Stimulated activated naive CD8-positive, alpha-beta T cell treated with anti-CD3 and anti-CD28 coated beads, Interleukin-15, amount 100 ng/mL, for 72 hours (primary cell): ENCODE data around the gene GBP5.
A peak's percentile ranks its signal among the peaks of the same experiment; 100 is the strongest.
"Not testable (repeated sequence)": the region's sequence is repeated elsewhere in the genome, so short reads cannot be mapped to it uniquely, and the experiment has no call there.

ENCODE experiments used
- ATAC-seq: fragments of 150-1000 bp; cut with Tn5 transposase; 2 replicates; pipeline ENCODE4 v1.10.0; 2021; ENCODE audit warnings: mild to moderate bottlenecking, moderate library complexity
- DNase-seq, 2 donors: peaks; one replicate each; pipeline ENCODE4 v3.0.0; 2021 to 2022
- H3K27ac Mint-ChIP-seq, 2 donors: one replicate each; pipeline ENCODE4 v1.8.0; 2022; ENCODE audit warnings: mild to moderate bottlenecking in 2 of 2, mixed read lengths in 2 of 2, moderate library complexity in 2 of 2
- H3K27me3 Mint-ChIP-seq: one replicate; pipeline ENCODE4 v1.8.0; 2022; ENCODE audit warnings: mixed read lengths
- H3K4me1 Mint-ChIP-seq: one replicate; pipeline ENCODE4 v1.8.0; 2022; ENCODE audit warnings: mild to moderate bottlenecking, mixed read lengths
- H3K4me3 Mint-ChIP-seq, 2 donors: one replicate each; pipeline ENCODE4 v1.8.0; 2022; ENCODE audit warnings: mild to moderate bottlenecking in 2 of 2, mixed read lengths in 2 of 2, moderate library complexity in 1 of 2
- H3K9me3 Mint-ChIP-seq, 2 donors: one replicate each; pipeline ENCODE4 v1.8.0; 2022; ENCODE audit warnings: mixed read lengths in 2 of 2

Gene GBP5

DNA sequence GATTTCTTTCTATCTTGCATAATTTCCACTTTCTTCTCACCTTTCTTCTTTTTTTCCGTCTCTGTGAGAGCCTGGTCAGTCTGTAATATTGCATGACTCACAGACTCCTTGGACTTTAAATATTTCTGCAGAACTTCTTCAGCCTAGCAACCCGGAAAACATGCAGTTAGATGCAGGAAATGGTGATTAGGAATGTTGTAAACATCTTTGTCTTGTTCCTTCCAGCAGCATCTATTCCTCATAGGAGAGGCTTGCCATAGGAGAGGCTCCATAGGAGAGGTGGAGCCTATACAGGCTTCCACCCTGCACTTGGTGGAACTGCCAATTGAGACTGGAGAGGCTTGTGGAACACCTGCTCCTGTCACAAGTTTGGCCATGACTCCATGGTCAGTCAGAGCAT lies 10.0 kb downstream of the GBP5 start:
- H3K27ac Mint-ChIP-seq: peak overlapping the region in 1 of 2 donors; percentile 35
- ATAC-seq: no peak
- H3K9me3 Mint-ChIP-seq: peaks cover 4 to 6% of the 10 kb centered on the region in 2 donors
- H3K4me3 Mint-ChIP-seq: peak overlapping the region; percentile 23 to 41
- DNase-seq: no peak
- no peaks in the 10 kb centered on the region for H3K27me3 Mint-ChIP-seq
- peaks cover 76% of the 10 kb centered on the region for H3K4me1 Mint-ChIP-seq

DNA sequence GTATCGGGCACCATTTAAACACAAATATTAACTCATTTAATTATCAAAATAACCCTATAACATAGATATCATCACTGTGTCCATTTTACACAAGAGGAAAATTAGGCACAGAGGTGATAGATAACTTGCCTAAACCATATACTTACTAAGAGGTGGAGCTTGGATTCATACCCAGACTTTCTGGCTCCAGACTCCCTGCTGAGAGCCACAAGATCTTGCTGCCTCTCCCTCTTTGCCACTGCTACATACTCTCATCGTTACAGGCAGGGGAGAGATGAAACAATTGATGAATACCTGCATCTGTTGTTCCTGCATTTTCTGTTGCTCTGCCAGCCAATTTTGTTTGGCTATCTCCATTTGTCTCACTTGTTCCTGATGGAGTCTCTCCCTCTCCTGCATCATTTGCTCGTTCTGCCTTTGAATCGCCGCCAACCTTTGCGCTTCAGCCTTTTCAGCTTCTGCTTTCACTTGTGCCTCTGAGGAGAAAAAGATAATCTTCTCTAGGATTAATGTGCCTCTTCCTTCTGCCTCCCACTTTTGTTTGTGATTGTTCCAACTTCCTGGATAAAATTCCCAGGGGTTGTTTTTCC lies 10.6 kb downstream of the GBP5 start:
- ATAC-seq (no peak), DNase-seq (no peak)
- H3K4me3 Mint-ChIP-seq: peak overlapping the region; percentile 2 to 32
- no peak overlapping the region for H3K27ac Mint-ChIP-seq
- H3K4me1 Mint-ChIP-seq: peaks cover 74% of the 10 kb centered on the region
- H3K9me3 Mint-ChIP-seq: peaks cover 7 to 10% of the 10 kb centered on the region in 2 donors
- no peaks in the 10 kb centered on the region for H3K27me3 Mint-ChIP-seq

DNA sequence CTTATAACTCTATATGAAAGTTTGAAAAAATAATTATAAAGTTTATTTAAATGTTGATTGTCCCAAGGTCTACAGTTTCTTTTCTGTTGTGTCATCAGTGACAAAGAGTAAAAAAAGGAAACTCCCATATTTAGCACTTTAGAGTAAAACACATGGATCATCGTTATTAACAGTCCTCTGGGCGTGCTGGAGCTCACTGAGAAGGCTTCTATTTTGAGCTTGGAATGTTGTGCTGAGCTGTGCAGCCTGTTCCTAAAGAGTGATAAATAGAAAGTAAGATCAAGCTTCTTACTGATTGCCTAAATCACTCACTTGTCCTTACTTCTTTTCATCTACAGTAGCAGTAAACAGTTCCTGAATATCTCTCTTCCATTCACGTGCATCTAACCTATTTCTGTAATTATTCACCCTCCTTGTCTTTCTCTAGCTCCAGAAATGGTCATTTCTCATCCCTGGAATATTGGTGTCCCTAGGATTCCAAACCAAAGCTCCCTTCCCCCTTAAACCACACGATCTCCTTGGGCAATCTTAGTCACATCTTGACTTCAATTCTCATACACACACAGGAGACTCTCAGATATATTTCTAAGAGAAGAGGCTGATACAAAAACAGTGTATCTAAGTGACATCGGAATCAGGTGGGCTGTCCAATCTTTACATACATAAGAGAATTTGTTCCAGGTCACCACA lies 11.9 kb downstream of the GBP5 start:
- H3K4me1 Mint-ChIP-seq: peaks cover 67% of the 10 kb centered on the region
- H3K27me3 Mint-ChIP-seq: no peaks in the 10 kb centered on the region
- H3K9me3 Mint-ChIP-seq: peaks cover 10 to 14% of the 10 kb centered on the region in 2 donors
- ATAC-seq (no peak), DNase-seq (no peak)
- H3K4me3 Mint-ChIP-seq: peak overlapping the region; percentile 67 to 71
- H3K27ac Mint-ChIP-seq: peak overlapping the region in 1 of 2 donors; percentile 94

DNA sequence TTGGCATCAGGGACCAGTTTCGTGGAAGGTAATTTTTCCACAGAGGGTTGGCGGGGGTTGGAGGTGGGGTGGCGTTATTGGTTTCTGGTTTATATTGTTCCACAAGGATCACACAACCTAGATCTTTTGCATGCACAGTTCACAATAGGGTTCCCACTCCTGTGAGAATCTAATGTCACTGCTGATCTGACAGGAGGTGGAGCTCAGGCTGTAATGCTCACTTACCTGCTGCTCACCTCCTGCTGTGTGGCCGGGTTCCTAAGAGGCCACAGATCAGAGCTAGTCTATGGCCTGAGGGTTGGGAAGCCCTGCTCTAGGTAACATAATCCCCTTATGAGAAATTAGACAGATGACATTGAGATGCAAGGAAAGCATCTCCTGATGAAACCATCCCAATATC lies 12.6 kb downstream of the GBP5 start:
- H3K4me1 Mint-ChIP-seq: peaks cover 68% of the 10 kb centered on the region
- H3K27ac Mint-ChIP-seq: peak overlapping the region in 1 of 2 donors; percentile 83
- ATAC-seq (peak; percentile 43), DNase-seq (no peak)
- H3K4me3 Mint-ChIP-seq: peak overlapping the region; percentile 77
- peaks cover 10 to 14% of the 10 kb centered on the region in 2 donors for H3K9me3 Mint-ChIP-seq
- H3K27me3 Mint-ChIP-seq: no peaks in the 10 kb centered on the region

DNA sequence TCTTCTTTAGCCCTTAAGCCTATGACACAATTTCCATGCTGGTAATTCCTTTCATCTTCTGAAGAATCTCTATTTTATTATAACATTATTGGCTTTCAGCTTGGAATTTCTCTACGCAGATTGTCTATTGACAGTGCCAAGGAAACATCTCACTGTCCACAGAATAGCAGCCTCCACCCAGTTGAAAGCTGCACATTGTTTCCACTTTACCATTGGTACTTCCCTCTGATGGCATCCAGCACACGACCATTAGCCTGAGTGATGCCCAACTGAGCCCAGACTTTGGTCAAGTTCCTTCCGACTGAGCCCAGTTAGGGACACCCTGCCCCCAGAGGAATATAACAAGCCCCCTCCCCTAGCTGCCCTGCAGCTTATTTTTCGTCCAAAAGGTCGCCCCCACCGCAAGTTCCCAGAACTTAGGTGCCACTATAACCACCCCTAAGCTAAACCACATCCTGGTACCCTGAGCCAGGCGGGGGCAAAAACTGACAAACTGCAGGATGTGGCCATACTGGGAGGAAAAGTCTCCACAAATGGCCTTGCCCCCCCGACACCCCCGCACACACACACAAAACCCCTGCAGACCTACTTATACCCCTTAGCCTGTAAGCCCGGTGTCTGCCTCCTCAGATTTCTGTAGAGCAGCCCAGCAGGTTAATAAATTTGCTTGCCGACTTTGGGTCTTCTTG lies 13.2 kb downstream of the GBP5 start:
- H3K9me3 Mint-ChIP-seq: peaks cover 14% of the 10 kb centered on the region in 2 donors
- H3K4me1 Mint-ChIP-seq: peaks cover 70% of the 10 kb centered on the region
- H3K4me3 Mint-ChIP-seq: peak overlapping the region; percentile 77
- DNase-seq (peak in 1 of 2 donors; percentile 65), ATAC-seq (peak; percentile 90)
- H3K27ac Mint-ChIP-seq: peak overlapping the region; percentile 83 to 95
- H3K27me3 Mint-ChIP-seq: no peaks in the 10 kb centered on the region

DNA sequence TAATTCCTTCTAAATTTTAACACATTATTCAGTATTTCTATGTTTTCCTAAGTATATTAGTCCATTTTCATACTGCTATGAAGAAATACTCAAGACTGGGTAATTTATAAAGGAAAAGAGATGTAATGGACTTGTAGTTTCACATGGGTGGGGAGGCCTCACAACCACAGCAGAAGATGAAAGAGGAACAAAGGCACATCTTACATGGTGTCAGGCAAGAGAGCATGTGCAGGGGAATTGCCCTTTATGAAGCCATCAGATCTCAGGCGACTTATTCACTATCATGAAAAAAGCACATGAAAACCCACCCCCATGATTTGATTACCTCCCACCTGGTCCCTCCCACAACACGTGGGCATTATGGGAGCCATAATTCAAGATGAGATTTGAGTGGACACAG lies 15.6 kb downstream of the GBP5 start:
- peak overlapping the region; percentile 6 to 76 for H3K27ac Mint-ChIP-seq
- peaks cover 59% of the 10 kb centered on the region for H3K4me1 Mint-ChIP-seq
- H3K4me3 Mint-ChIP-seq: no peak overlapping the region
- ATAC-seq: peak; percentile 37
- peak in 1 of 2 donors; percentile 25 for DNase-seq
- H3K27me3 Mint-ChIP-seq: no peaks in the 10 kb centered on the region
- peaks cover 14 to 26% of the 10 kb centered on the region in 2 donors for H3K9me3 Mint-ChIP-seq

DNA sequence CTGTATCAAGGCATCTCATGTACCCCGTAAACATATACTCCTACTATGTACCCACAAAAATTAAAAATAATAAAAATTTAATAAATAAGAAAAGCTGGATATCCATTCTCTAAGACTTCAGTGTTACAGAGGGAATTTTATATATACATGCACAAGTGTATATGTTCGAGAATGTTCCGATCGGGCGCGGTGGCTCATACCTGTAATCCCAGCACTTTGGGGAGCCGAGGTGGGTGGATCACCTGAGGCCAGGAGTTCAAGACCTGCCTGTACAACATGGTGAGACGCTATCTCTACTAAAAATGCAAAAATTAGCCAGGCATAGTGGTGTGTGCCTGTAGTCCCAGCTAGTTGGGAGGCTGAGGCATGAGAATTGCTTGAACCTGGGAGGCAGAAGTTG lies 17.1 kb downstream of the GBP5 start:
- not testable (repeated sequence) for H3K27me3 Mint-ChIP-seq, H3K27ac Mint-ChIP-seq, ATAC-seq, H3K4me3 Mint-ChIP-seq, DNase-seq
- H3K9me3 Mint-ChIP-seq: peaks cover 14 to 36% of the 10 kb centered on the region in 2 donors
- H3K4me1 Mint-ChIP-seq: peaks cover 57% of the 10 kb centered on the region

DNA sequence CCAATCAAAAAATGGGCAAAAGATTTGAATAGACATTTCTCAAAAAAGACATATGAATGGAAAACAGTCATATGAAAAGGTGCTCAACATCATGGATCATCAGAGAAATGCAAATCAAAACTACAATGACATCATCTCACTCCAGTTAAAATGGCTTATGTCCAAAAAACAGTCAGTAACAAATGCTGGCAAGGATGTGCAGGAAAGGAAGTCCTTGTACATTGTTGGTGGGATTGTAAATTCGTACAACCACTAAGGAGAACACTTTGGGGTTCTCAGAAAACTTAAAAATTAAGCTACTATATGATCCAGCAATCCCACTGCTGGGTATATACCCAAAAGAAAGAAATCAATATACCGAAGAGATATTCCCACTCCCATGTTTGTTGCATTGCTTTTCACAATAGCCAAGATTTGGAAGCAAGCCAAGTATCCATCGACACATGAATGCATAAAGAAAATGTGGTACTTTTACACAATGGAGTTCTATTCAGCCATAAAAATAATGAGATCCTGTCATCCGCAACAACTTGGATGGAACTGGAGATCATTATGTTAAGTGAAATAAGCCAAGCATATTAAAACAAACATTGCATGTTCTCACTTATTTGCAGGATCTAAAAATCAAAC lies 17.9 kb downstream of the GBP5 start:
- Mint-ChIP-seq H3K27ac (no peak overlapping the region), H3K4me3 (no peak overlapping the region), H3K9me3 (peaks cover 20 to 39% of the 10 kb centered on the region in 2 donors), H3K4me1 (peaks cover 59% of the 10 kb centered on the region), H3K27me3 (no peaks in the 10 kb centered on the region)
- no peak for ATAC-seq
- no peak for DNase-seq

DNA sequence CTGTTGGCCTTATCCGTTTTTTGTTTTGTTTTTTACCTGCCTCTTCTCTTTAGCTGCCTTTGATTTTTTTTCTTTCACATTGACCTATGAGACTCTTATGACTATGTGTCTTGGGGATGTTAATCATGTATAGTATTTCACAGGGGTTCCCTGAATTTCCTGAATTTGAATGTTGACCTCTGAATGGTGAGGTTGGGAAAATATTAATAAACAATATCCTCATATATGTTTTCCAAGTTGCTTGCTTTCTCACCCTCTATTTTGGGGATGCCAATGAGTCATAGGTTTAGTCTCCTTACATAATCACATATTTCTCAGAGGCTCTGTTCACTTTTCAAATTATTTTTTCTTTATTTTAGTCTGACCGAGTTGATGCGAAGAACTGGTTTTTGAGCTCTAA lies 29.6 kb downstream of the GBP5 start:
- H3K9me3 Mint-ChIP-seq: peaks cover 38 to 43% of the 10 kb centered on the region in 2 donors
- H3K27ac Mint-ChIP-seq: no peak overlapping the region
- DNase-seq: no peak
- no peak for ATAC-seq
- peaks cover 10% of the 10 kb centered on the region for H3K4me1 Mint-ChIP-seq
- H3K4me3 Mint-ChIP-seq: no peak overlapping the region
- H3K27me3 Mint-ChIP-seq: no peaks in the 10 kb centered on the region
